Measurements from ENCODE around the gene CCNY. TPM values are rescaled to one million over a fixed set of nuclear protein-coding genes. Genes with fewer than 3 reads are reported as not detected.

Gene CCNY
- total and polyA plus RNA-seq, 2 donors (not counting 1 experiment from before 2014, with no cell fraction given) = 34.1 to 64.9 TPM

GRCh38 chr10:35420044-35420443, 83.7 kb downstream of the CCNY start:
- no peak overlapping the region for H3K4me2 ChIP-seq (replicated peaks; ENCODE audit: low read depth, low read length, poor library complexity, severe bottlenecking)

More at GRCh38 chr10:35420044-35420443, 83.7 kb downstream of the CCNY start:
- no peak overlapping the region for H3K4me3 Mint-ChIP-seq
- peaks cover 54% of the 10 kb centered on the region for H3K4me1 Mint-ChIP-seq
- H3K27ac ChIP-seq (ENCODE audit: low read length in 2 of 2) = no peak overlapping the region
- no peak for DNase-seq
- H3K4me1 ChIP-seq (ENCODE audit: control insufficient read depth in 2 of 2, insufficient read depth in 2 of 2, low read length in 2 of 2) = peaks cover 0 to 3% of the 10 kb centered on the region in 2 donors
- peaks cover 82% of the 10 kb centered on the region for H3K79me2 ChIP-seq (ENCODE audit: control insufficient read depth, insufficient read depth, low read length)
- no peaks in the 10 kb centered on the region for H3K9me3 Mint-ChIP-seq (ENCODE audit: insufficient read depth)
- no peak for TF ChIP-seq EZH2 (IDR thresholded peaks at IDR 0.05; ENCODE audit: borderline replicate concordance, insufficient read depth, low read depth, low read length, poor library complexity, severe bottlenecking)
- TF ChIP-seq CTCF (IDR thresholded peaks at IDR 0.05) = no peak
- intact Hi-C loops (cut with micrococcal nuclease) = no loop called here
- 94% methylated on average over 2 of the region's 2 CpGs for WGBS (ENCODE audit: insufficient coverage)
- H3K4me3 ChIP-seq (ENCODE audit: control extremely low read depth in 1 of 5, extremely low read depth in 1 of 5, insufficient read depth in 1 of 5, low read depth in 2 of 5, low read length in 4 of 5) = no peak overlapping the region
- no peak overlapping the region for H3K27ac Mint-ChIP-seq
- no peaks in the 10 kb centered on the region for H3K36me3 ChIP-seq (replicated peaks in 1 of 2; ENCODE audit: control extremely low read depth in 1 of 2, control insufficient read depth in 1 of 2, extremely low read depth in 1 of 2, insufficient read depth in 2 of 2, low read length in 1 of 2)
- peaks cover 71% of the 10 kb centered on the region for H4K20me1 ChIP-seq (ENCODE audit: control insufficient read depth, insufficient read depth, low read length, poor library complexity, severe bottlenecking)
- ChIA-PET POLR2A (no interaction called here), CTCF (no interaction called here)
- H3K27me3 ChIP-seq (replicated peaks in 1 of 4; ENCODE audit: control extremely low read depth in 1 of 4, control insufficient read depth in 3 of 4, insufficient read depth in 4 of 4, low read length in 3 of 4) = no peaks in the 10 kb centered on the region
- H3K9me3 ChIP-seq (ENCODE audit: control extremely low read depth in 1 of 3, control insufficient read depth in 2 of 3, insufficient read depth in 1 of 3, low read length in 2 of 3) = no peaks in the 10 kb centered on the region
- H2AFZ ChIP-seq (ENCODE audit: insufficient read depth, low read depth, low read length, poor library complexity, severe bottlenecking) = no peak overlapping the region
- no peaks in the 10 kb centered on the region for H3K27me3 Mint-ChIP-seq
- ATAC-seq (ENCODE audit: low read depth) = no peak
- H3K9ac ChIP-seq (ENCODE audit: low read length) = no peak overlapping the region
